Ishikawa (cell line): ENCODE data around the gene TIMP3.
A peak's percentile ranks its signal among the peaks of the same experiment; 100 is the strongest.

Experiments used
- CEBPB ChIP-seq: IDR thresholded peaks from 2 replicates; pipeline ENCODE4 v1.6.1; 2012
- CREB1 ChIP-seq: IDR thresholded peaks from 2 replicates; pipeline ENCODE4 v1.6.1; 2012; ENCODE audit warnings: low read depth
- EGR1 ChIP-seq: IDR thresholded peaks from 2 replicates; pipeline ENCODE4 v1.6.1; 2012
- EP300 ChIP-seq: IDR thresholded peaks from 2 replicates; pipeline ENCODE4 v1.6.1; 2012; ENCODE audit warnings: borderline replicate concordance
- FOXM1 ChIP-seq: IDR thresholded peaks from 2 replicates; pipeline ENCODE4 v1.6.1; 2012; ENCODE audit warnings: low read depth, borderline replicate concordance
- MAX ChIP-seq: IDR thresholded peaks from 2 replicates; pipeline ENCODE4 v1.6.1; 2012
- NFIC ChIP-seq: IDR thresholded peaks from 2 replicates; pipeline ENCODE4 v1.6.1; 2012
- RAD21 ChIP-seq: IDR thresholded peaks from 2 replicates; pipeline ENCODE4 v1.6.1; 2012; ENCODE audit warnings: low read depth
- REST ChIP-seq: IDR thresholded peaks from 2 replicates; pipeline ENCODE4 v1.6.1; 2012; ENCODE audit warnings: low read depth, mild to moderate bottlenecking
- TAF1 ChIP-seq: IDR thresholded peaks from 2 replicates; pipeline ENCODE4 v1.6.1; 2012; ENCODE audit warnings: low read depth, mild to moderate bottlenecking
- TCF12 ChIP-seq: IDR thresholded peaks from 2 replicates; pipeline ENCODE4 v1.6.1; 2012; ENCODE audit warnings: low read depth
- TEAD4 ChIP-seq: IDR thresholded peaks from 2 replicates; pipeline ENCODE4 v1.6.1; 2012
- USF1 ChIP-seq: IDR thresholded peaks from 2 replicates; pipeline ENCODE4 v1.6.1; 2012
- YY1 ChIP-seq: IDR thresholded peaks from 2 replicates; pipeline ENCODE4 v1.6.1; 2012; ENCODE audit warnings: low read depth
- ZBTB7A ChIP-seq: IDR thresholded peaks from 2 replicates; pipeline ENCODE4 v1.6.1; 2012; ENCODE audit warnings: low read depth

Gene TIMP3

GRCh38 chr22:32822179-32822877 is 20.8 kb downstream of the TIMP3 start:
- no peak for TF ChIP-seq TAF1
- no peak for TF ChIP-seq USF1
- TF ChIP-seq NFIC: no peak
- no peak for TF ChIP-seq TCF12
- no peak for TF ChIP-seq EGR1
- no peak for TF ChIP-seq MAX
- no peak for TF ChIP-seq EP300
- no peak for TF ChIP-seq TEAD4
- no peak for TF ChIP-seq CREB1
- TF ChIP-seq REST: no peak
- no peak for TF ChIP-seq FOXM1
- no peak for TF ChIP-seq ZBTB7A
- no peak for TF ChIP-seq YY1
- no peak for TF ChIP-seq CEBPB
- no peak for TF ChIP-seq RAD21

GRCh38 chr22:32823024-32823730 is 21.7 kb downstream of the TIMP3 start:
- TF ChIP-seq RAD21 (peak; percentile 32), USF1 (no peak)

- TF ChIP-seq EP300 (no peak), TCF12 (no peak), USF1 (no peak), REST (no peak), CREB1 (no peak), TAF1 (no peak)
Measured at GRCh38 chr22:32824531-32825312, 23.2 kb downstream of the TIMP3 start.

GRCh38 chr22:32826537-32826936 is 25.0 kb downstream of the TIMP3 start:
- no peak for TF ChIP-seq TCF12

GRCh38 chr22:32827049-32827602 is 25.6 kb downstream of the TIMP3 start:
- no peak for TF ChIP-seq ZBTB7A
- no peak for TF ChIP-seq MAX
- TF ChIP-seq EP300: no peak
- no peak for TF ChIP-seq CEBPB
- TF ChIP-seq CREB1: no peak
- TF ChIP-seq TEAD4: no peak
- no peak for TF ChIP-seq RAD21
- no peak for TF ChIP-seq EGR1
- no peak for TF ChIP-seq REST
- TF ChIP-seq FOXM1: no peak
- no peak for TF ChIP-seq USF1
- TF ChIP-seq TAF1: no peak
- no peak for TF ChIP-seq NFIC
- no peak for TF ChIP-seq YY1
